ENCODE measurements around the gene PHACTR3. TPM values are rescaled to one million over a fixed set of nuclear protein-coding genes. Genes with fewer than 3 reads are reported as not detected.

The PHACTR3 gene
- total and polyA plus RNA-seq, 10 donors, result 1.4 to 15.0 (median 8.6) TPM

DNA sequence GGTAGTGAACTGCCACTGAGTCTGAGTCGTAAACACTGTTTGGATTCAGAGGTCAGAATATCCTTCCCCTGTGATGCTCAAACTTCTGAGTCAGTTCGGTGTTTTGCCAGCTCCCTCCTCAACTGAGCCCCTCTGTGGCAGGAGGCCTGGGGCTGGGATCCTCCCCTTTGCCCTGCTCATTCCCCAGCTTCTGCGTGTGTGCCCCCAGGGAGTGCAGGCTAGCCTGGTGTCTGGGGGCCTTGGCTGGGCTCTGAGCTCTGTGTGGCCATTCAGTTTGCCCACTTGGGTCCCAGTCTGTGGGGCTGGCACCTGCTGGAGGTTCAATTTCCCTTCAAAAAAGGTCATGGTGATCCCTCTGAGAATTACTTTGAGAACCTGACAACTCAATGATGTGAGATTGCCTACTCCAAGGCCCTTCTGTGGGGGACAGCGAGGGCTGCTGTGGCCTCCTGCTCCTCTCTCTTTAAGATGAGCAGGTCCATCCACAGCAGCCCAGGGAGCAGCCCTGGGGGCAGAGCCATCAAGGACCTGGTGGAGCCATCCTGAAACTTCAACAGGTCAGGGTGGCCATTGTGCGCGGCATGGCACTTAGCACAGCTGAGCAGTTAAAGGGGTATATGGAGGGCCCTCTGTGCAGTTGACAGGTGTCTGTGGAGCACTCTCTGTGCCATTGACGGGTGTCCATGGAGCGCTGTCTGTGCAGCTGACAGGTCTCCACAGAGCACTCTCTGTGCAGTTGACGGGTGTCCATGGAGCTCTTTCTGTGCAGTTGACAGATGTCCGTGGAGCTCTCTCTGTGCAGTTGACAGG, 181.9 kb downstream of the PHACTR3 start:
- Histone ChIP-seq H3K36me3 (no peaks in the 10 kb centered on the region), H3K27ac (no peak overlapping the region), H3K9me3 (peaks cover 0 to 3% (median 0%) of the 10 kb centered on the region in 8 donors), H3K4me1 (no peaks in the 10 kb centered on the region), H3K4me3 (no peak overlapping the region), H3K27me3 (replicated peaks in 1 of 7) (peaks cover 0 to 5% (median 0%) of the 10 kb centered on the region in 7 donors)
- TF ChIP-seq, protein P1, sequence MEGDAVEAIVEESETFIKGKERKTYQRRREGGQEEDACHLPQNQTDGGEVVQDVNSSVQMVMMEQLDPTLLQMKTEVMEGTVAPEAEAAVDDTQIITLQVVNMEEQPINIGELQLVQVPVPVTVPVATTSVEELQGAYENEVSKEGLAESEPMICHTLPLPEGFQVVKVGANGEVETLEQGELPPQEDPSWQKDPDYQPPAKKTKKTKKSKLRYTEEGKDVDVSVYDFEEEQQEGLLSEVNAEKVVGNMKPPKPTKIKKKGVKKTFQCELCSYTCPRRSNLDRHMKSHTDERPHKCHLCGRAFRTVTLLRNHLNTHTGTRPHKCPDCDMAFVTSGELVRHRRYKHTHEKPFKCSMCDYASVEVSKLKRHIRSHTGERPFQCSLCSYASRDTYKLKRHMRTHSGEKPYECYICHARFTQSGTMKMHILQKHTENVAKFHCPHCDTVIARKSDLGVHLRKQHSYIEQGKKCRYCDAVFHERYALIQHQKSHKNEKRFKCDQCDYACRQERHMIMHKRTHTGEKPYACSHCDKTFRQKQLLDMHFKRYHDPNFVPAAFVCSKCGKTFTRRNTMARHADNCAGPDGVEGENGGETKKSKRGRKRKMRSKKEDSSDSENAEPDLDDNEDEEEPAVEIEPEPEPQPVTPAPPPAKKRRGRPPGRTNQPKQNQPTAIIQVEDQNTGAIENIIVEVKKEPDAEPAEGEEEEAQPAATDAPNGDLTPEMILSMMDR (IDR thresholded peaks at IDR 0.05 in 8 of 11, conservative IDR thresholded peaks at IDR 0.05 in 3 of 11), result no peak
- no peak for TF ChIP-seq POLR2AphosphoS5 (IDR thresholded peaks at IDR 0.05)
- intact Hi-C loops (cut with DNase I; ENCODE audit: low total_unique reads), result loop anchor here (5.0 kb wide), 1 partner anchor 66 kb away; no protein-coding TSS in a partner anchor
- no peak for DNase-seq
- WGBS, 5 donors, result 81 to 87% (median 83%) methylated on average over 10 of the region's 10 CpGs

DNA sequence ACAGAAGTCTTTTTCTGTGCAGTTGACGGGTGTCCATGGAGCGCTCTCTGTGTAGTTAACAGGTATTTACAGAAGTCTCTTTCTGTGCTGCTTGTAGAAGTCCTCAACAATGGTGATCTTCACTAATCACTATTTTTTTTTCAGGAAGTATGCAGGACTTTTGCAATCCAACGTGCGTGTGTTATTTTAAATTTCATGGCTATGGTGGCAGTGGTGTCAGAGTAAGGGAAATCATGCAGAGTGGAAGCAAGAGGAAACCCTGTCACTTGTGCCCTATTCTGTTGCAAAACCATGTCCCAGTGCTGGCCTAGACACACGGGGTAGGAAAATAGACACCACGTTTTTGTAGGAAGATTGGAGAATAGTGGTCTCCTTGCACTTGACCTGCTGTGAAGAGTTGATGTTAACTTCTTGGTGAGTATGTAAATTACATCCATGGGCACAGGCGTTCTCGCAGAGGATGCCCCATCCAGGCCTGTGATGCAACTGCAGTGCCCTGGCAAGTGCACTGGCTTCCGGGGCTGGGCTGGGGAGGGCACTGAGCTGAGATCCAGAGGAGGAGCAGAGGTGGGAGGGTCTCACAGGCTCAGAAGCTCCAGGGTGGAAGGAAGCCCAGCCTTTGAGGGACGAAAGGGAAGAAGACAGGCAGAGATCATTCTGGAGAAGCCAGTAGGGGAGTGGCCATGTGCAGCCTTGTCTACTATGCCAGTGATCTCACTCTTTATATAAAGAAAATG, 182.6 kb downstream of the PHACTR3 start:
- TF ChIP-seq, protein P1 (IDR thresholded peaks at IDR 0.05 in 8 of 11, conservative IDR thresholded peaks at IDR 0.05 in 3 of 11), result no peak
- TF ChIP-seq POLR2A (IDR thresholded peaks at IDR 0.05), result no peak
- TF ChIP-seq POLR2AphosphoS5 (IDR thresholded peaks at IDR 0.05), result no peak
- no peaks in the 10 kb centered on the region for H3K4me1 ChIP-seq
- H3K36me3 ChIP-seq, result no peaks in the 10 kb centered on the region
- H3K9me3 ChIP-seq, result peaks cover 0 to 10% (median 4%) of the 10 kb centered on the region in 8 donors
- peaks cover 0 to 5% (median 0%) of the 10 kb centered on the region in 7 donors for H3K27me3 ChIP-seq (replicated peaks in 1 of 7)
- H3K4me3 ChIP-seq, result no peak overlapping the region
- H3K27ac ChIP-seq, result no peak overlapping the region
- DNase-seq, result no peak
- intact Hi-C loops (cut with DNase I; ENCODE audit: low total_unique reads), result loop anchor here (5.0 kb wide), 1 partner anchor 65 kb away; no protein-coding TSS in a partner anchor
- WGBS, 5 donors, result 41 to 62% (median 51%) methylated on average over 10 of the region's 10 CpGs

DNA sequence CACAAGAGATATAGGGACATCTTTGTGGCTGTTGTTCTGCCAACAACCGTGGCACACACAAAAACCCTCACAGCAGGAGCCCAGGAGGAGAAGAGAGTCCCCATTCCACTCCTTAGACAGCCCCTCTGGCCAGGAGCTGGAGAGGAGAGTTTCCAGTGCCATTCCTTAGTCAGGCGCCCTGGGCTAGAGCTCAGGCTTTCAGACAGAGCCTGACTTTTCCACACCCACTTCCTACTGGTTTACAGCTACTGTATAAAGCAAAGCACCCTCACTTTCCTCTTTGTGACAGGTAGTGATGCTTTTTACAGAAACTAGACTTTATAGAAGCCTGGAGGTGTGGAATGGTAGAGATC, 183.2 kb downstream of the PHACTR3 start:
- no peak for DNase-seq
- Histone ChIP-seq H3K9me3 (peaks cover 0 to 15% (median 10%) of the 10 kb centered on the region in 8 donors), H3K27ac (no peak overlapping the region), H3K36me3 (no peaks in the 10 kb centered on the region), H3K4me3 (no peak overlapping the region), H3K4me1 (no peaks in the 10 kb centered on the region), H3K27me3 (replicated peaks in 1 of 7) (peaks cover 0 to 5% (median 0%) of the 10 kb centered on the region in 7 donors)
- 27 to 51% (median 46%) methylated on average over 2 of the region's 2 CpGs for WGBS, 5 donors
- intact Hi-C loops (cut with DNase I; ENCODE audit: low total_unique reads), result loop anchor here (5.0 kb wide), 1 partner anchor 65 kb away; no protein-coding TSS in a partner anchor
- TF ChIP-seq POLR2AphosphoS5 (IDR thresholded peaks at IDR 0.05) (no peak), POLR2A (IDR thresholded peaks at IDR 0.05) (no peak)

DNA sequence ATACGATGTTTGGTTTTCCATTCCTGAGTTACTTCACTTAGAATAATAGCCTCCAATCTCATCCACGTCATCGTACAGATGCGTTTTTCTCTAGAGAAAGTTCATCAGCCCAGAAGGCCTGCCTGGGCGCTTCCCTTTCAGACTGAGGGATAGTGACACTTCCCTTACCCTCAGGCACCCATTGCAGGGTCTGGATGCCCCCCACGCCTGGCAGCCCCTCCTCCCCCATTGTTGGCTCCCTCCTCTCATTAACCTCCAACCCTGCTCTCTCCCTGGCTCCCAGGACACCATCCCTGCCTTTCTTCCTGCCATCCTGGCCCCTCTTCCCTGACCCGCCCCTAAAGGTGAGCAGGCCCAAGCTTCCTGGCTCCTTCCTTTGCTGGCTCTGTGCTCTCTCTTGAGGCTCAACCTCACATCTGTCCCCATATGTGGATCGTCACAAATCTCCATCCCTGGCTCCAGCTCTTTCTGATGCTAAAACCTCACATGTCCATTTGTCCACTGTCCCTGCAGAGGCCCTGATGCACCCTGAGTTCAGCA, 183.9 kb downstream of the PHACTR3 start:
- Histone ChIP-seq H3K4me3 (no peak overlapping the region), H3K4me1 (no peaks in the 10 kb centered on the region), H3K27ac (no peak overlapping the region), H3K27me3 (replicated peaks in 1 of 7) (peaks cover 0 to 5% (median 0%) of the 10 kb centered on the region in 7 donors), H3K9me3 (peaks cover 0 to 22% (median 15%) of the 10 kb centered on the region in 8 donors), H3K36me3 (no peaks in the 10 kb centered on the region)
- intact Hi-C loops (cut with DNase I; ENCODE audit: low total_unique reads), result loop anchor here (5.0 kb wide), 1 partner anchor 64 kb away; no protein-coding TSS in a partner anchor
- no peak for DNase-seq
- TF ChIP-seq POLR2AphosphoS5 (IDR thresholded peaks at IDR 0.05), result no peak
- TF ChIP-seq, protein P1 (IDR thresholded peaks at IDR 0.05 in 8 of 11, conservative IDR thresholded peaks at IDR 0.05 in 3 of 11), result no peak
- no peak for TF ChIP-seq POLR2A (IDR thresholded peaks at IDR 0.05)
- WGBS, 5 donors, result 62 to 78% (median 67%) methylated on average over 8 of the region's 8 CpGs

Measured in spleen (tissue), 11 donors.